ENCODE results near the gene P4HB. TPM values are rescaled to one million over a fixed set of nuclear protein-coding genes. Genes with fewer than 3 reads are reported as not detected.

P4HB gene
- total RNA-seq, 1 donor from 2014 or later, result 267 TPM

GRCh38 chr17:81899514-81900166 lies 39.3 kb upstream of the P4HB start:
- Histone ChIP-seq H3K4me1 (peaks cover 16% of the 10 kb centered on the region), H3K4me3 (no peak overlapping the region), H3K9me3 (replicated peaks) (no peaks in the 10 kb centered on the region), H3K27ac (replicated peaks) (no peak overlapping the region), H3K36me3 (peaks cover 63% of the 10 kb centered on the region), H3K27me3 (ENCODE audit: low read depth) (no peaks in the 10 kb centered on the region)
- DNase-seq, result no peak
- TF ChIP-seq CTCF (IDR thresholded peaks at IDR 0.05; ENCODE audit: borderline replicate concordance), result no peak
- intact Hi-C loops (cut with micrococcal nuclease), result no loop called here

- peaks cover 18% of the 10 kb centered on the region for H3K4me1 ChIP-seq
- TF ChIP-seq CTCF (IDR thresholded peaks at IDR 0.05; ENCODE audit: borderline replicate concordance), result no peak
- H3K27ac ChIP-seq (replicated peaks), result no peak overlapping the region
- H3K9me3 ChIP-seq (replicated peaks), result no peaks in the 10 kb centered on the region
- DNase-seq, result no peak
- peaks cover 68% of the 10 kb centered on the region for H3K36me3 ChIP-seq
- intact Hi-C loops (cut with micrococcal nuclease), result no loop called here
- no peak overlapping the region for H3K4me3 ChIP-seq
- no peaks in the 10 kb centered on the region for H3K27me3 ChIP-seq (ENCODE audit: low read depth)
Observed at GRCh38 chr17:81898885-81899284, 38.5 kb upstream of the P4HB start.

GRCh38 chr17:81898029-81898866 lies 37.9 kb upstream of the P4HB start:
- Histone ChIP-seq H3K27me3 (ENCODE audit: low read depth) (no peaks in the 10 kb centered on the region), H3K27ac (replicated peaks) (no peak overlapping the region), H3K36me3 (peaks cover 72% of the 10 kb centered on the region), H3K4me3 (no peak overlapping the region), H3K9me3 (replicated peaks) (no peaks in the 10 kb centered on the region), H3K4me1 (peaks cover 20% of the 10 kb centered on the region)
- intact Hi-C loops (cut with micrococcal nuclease), result no loop called here
- DNase-seq, result no peak
- TF ChIP-seq CTCF (IDR thresholded peaks at IDR 0.05; ENCODE audit: borderline replicate concordance), result no peak

- Histone ChIP-seq H3K27me3 (ENCODE audit: low read depth) (no peaks in the 10 kb centered on the region), H3K36me3 (peaks cover 69% of the 10 kb centered on the region), H3K27ac (replicated peaks) (no peak overlapping the region), H3K4me3 (no peak overlapping the region), H3K4me1 (peaks cover 28% of the 10 kb centered on the region), H3K9me3 (replicated peaks) (no peaks in the 10 kb centered on the region)
- DNase-seq, result no peak
- no peak for TF ChIP-seq CTCF (IDR thresholded peaks at IDR 0.05; ENCODE audit: borderline replicate concordance)
- intact Hi-C loops (cut with micrococcal nuclease), result no loop called here
Observed at GRCh38 chr17:81895400-81895799, 35.1 kb upstream of the P4HB start.

- Histone ChIP-seq H3K27me3 (ENCODE audit: low read depth) (no peaks in the 10 kb centered on the region), H3K4me3 (peak overlapping the region; percentile 94), H3K36me3 (peaks cover 66% of the 10 kb centered on the region), H3K4me1 (peaks cover 43% of the 10 kb centered on the region), H3K9me3 (replicated peaks) (no peaks in the 10 kb centered on the region), H3K27ac (replicated peaks) (peak overlapping the region; percentile 93)
- no peak for DNase-seq
- no peak for TF ChIP-seq CTCF (IDR thresholded peaks at IDR 0.05; ENCODE audit: borderline replicate concordance)
- intact Hi-C loops (cut with micrococcal nuclease), result no loop called here
Observed at GRCh38 chr17:81891303-81891552, 30.9 kb upstream of the P4HB start.

Data from left ventricle myocardium inferior (tissue), 1 donor.